OCI-LY1 (cell line): ENCODE measurements around the gene LONRF2.

Experiments used
- EZH2 ChIP-seq: fragments of 200-600 bp; sonication (generic), shearing (Covaris generic); IDR thresholded peaks from 2 replicates; pipeline ENCODE4 v1.8.0; 2017; ENCODE audit warnings: borderline replicate concordance, mixed run types, mild to moderate bottlenecking, antibody characterized with exemption, low read length, moderate library complexity, mixed read lengths
- TF ChIP-seq, protein P1 (sequence below): fragments of 200-600 bp; sonication (generic), shearing (Covaris generic); IDR thresholded peaks from 2 replicates; pipeline ENCODE4 v1.5.1; 2017; ENCODE audit warnings: mild to moderate bottlenecking, antibody characterized with exemption, low read length, moderate library complexity, mixed read lengths

DNA sequence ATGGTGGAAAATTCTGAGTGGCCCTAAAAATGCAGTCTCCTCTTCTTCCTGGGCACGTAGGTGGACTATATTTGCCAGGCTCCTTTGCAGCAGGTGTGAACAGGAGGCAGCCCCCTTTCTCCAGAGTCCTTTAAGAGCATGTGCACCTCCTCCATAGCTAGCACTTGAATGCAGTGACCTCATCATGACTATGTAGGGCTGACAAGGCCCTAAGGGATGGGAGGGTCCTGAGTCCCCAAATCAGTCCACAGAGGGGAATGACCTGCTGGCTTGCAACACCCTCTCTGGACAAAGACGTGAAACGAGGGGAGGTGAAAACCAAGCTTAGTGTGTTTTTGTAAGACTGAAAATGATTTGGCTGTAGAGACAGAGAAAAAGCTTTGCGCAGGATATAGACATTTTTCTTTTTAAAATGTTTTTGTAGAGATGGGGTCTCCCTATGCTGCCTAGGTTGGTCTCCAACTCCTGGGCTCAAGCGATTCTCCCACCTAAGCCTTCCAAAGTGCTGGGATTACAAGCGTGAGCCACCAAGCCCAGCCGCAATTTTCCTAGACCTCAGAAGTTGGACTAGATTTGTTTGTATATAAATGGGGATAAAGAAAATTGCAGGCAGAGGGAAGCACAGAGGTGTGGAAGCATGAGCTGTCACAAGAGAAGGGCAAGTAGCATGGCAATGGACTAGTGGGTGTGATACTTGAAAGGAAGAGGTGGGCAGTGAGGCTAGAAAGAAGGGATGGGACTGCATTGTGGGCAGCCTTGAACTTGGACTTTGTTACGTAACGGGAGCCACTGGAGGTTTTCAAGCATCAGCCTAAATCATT, 28.8 kb downstream of the LONRF2 start:
- TF ChIP-seq, protein P1, sequence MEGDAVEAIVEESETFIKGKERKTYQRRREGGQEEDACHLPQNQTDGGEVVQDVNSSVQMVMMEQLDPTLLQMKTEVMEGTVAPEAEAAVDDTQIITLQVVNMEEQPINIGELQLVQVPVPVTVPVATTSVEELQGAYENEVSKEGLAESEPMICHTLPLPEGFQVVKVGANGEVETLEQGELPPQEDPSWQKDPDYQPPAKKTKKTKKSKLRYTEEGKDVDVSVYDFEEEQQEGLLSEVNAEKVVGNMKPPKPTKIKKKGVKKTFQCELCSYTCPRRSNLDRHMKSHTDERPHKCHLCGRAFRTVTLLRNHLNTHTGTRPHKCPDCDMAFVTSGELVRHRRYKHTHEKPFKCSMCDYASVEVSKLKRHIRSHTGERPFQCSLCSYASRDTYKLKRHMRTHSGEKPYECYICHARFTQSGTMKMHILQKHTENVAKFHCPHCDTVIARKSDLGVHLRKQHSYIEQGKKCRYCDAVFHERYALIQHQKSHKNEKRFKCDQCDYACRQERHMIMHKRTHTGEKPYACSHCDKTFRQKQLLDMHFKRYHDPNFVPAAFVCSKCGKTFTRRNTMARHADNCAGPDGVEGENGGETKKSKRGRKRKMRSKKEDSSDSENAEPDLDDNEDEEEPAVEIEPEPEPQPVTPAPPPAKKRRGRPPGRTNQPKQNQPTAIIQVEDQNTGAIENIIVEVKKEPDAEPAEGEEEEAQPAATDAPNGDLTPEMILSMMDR = no peak
- no peak for TF ChIP-seq EZH2
